Fibroblast of villous mesenchyme (primary cell): ENCODE measurements around the gene FABP2. TPM values are rescaled to one million over a fixed set of nuclear protein-coding genes. Genes with fewer than 3 reads are reported as not detected.

Experiments used
- DNase-seq: peaks from one replicate; pipeline ENCODE4 v3.0.0-alpha.2; 2010; ENCODE audit warnings: low read depth
- H3K4me3 ChIP-seq: 2 replicates; pipeline ENCODE4 v1.5.1; 2011; ENCODE audit warnings: low read depth, mild to moderate bottlenecking, low read length
- small RNA-seq: library from RNA; depleted of rRNA; stranded (forward); fragments of <200 nt; gene quantifications from one replicate; pipeline ENCODE3, GENCODE V24; 2012
- total RNA-seq: library from RNA; depleted of rRNA; stranded (reverse); fragments of >200 nt; gene quantifications from 2 replicates; pipeline ENCODE4 v1.2.3, GENCODE V29; 2012
- TF ChIP-seq, protein P1 (sequence below): IDR thresholded peaks from 2 replicates; pipeline ENCODE4 v1.5.1; 2012; ENCODE audit warnings: low read depth, mild to moderate bottlenecking, low read length; ENCODE audit not compliant: insufficient read depth

Gene FABP2
- total RNA-seq, 1 donor, result not detected

DNA sequence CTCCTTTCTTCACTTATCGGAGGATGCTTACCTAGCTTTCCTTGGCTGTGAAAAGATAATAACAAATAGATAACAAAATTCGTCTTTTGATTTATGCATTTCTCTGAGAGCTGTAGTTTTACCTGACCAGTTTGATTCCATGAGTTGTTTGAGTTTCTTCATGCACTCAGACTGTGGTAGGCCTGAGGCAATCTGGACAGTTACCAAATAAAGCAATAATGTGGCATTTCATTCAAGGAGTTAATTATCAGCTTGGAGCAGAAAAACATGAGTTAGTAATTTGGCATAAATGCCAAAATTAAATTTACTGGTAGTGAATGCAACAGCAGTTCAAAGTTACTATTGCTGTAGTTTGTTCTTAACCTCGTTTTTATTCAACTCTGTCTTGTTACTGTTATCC lies 53.5 kb downstream of the FABP2 start:
- H3K4me3 ChIP-seq, result no peak overlapping the region
- TF ChIP-seq, protein P1, sequence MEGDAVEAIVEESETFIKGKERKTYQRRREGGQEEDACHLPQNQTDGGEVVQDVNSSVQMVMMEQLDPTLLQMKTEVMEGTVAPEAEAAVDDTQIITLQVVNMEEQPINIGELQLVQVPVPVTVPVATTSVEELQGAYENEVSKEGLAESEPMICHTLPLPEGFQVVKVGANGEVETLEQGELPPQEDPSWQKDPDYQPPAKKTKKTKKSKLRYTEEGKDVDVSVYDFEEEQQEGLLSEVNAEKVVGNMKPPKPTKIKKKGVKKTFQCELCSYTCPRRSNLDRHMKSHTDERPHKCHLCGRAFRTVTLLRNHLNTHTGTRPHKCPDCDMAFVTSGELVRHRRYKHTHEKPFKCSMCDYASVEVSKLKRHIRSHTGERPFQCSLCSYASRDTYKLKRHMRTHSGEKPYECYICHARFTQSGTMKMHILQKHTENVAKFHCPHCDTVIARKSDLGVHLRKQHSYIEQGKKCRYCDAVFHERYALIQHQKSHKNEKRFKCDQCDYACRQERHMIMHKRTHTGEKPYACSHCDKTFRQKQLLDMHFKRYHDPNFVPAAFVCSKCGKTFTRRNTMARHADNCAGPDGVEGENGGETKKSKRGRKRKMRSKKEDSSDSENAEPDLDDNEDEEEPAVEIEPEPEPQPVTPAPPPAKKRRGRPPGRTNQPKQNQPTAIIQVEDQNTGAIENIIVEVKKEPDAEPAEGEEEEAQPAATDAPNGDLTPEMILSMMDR, result no peak
- peak; percentile 17 for DNase-seq

Small RNA genes lying within 50 kb of the gene (small RNA-seq; reads per million reads assigned to genes)
- not detected for gene RNU4-33P

Other genes with a start within 250 kb of the FABP2 start
- gene MYOZ2, start 186.3 kb downstream of the FABP2 start, total RNA-seq, result 0.32 and 0.43 TPM in 2 replicates
- 72.2 and 148 TPM in 2 replicates for gene USP53, start 109.4 kb downstream of the FABP2 start, total RNA-seq